ENCODE data around the gene NRXN3. TPM values are rescaled to one million over a fixed set of nuclear protein-coding genes. Genes with fewer than 3 reads are reported as not detected.

NRXN3 gene
- total RNA-seq, 1 experiment from 2014 or later = not detected

DNA sequence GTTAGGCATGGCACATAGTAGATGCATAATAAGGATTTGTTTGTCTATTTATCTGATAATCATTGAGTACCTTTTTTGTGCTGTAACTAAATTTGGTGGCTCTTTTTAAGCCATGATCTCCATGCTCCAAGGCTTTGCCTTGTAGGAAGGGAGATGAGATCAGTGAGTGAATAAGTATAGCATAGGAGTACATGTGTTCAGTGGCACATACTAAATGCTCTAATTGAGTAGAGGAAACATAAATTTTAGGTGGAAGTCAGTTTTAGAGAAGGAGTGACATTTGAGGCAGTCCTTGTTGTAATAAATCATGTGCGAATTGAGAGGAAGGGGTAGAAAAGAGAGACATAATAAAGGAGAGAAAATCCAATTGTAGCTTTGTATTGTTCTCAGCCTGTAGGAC is 482.6 kb downstream of the NRXN3 start:
- CTCF ChIA-PET = no interaction called here
- DNase-seq (ENCODE audit: low read depth, low spot score) = no peak
- Histone ChIP-seq H3K4me1 (ENCODE audit: control insufficient read depth, insufficient read depth, low read length) (no peaks in the 10 kb centered on the region), H3K9me3 (ENCODE audit: control insufficient read depth, insufficient read depth, low read depth, low read length) (no peaks in the 10 kb centered on the region), H3K36me3 (ENCODE audit: control insufficient read depth, insufficient read depth, low read length) (no peaks in the 10 kb centered on the region), H3K27ac (ENCODE audit: low read length) (no peak overlapping the region), H3K4me3 (ENCODE audit: low read depth in 2 of 2, low read length in 2 of 2) (no peak overlapping the region), H3K27me3 (ENCODE audit: control insufficient read depth, insufficient read depth, low read length) (no peaks in the 10 kb centered on the region; the same call in 1 of the 2 replicates)
- in situ Hi-C loops (cut with HindIII; ENCODE audit: low pct_unique_long_range_greater_than_20kb, low sequenced_read_pairs) = no loop called here
- POLR2A ChIA-PET = no interaction called here
- TF ChIP-seq TCF7L2 (IDR thresholded peaks at IDR 0.05; ENCODE audit: low read depth, low read length) (no peak), POLR2AphosphoS5 (IDR thresholded peaks at IDR 0.05; ENCODE audit: low read depth, low read length) (no peak)
- TF ChIP-seq, protein P1, sequence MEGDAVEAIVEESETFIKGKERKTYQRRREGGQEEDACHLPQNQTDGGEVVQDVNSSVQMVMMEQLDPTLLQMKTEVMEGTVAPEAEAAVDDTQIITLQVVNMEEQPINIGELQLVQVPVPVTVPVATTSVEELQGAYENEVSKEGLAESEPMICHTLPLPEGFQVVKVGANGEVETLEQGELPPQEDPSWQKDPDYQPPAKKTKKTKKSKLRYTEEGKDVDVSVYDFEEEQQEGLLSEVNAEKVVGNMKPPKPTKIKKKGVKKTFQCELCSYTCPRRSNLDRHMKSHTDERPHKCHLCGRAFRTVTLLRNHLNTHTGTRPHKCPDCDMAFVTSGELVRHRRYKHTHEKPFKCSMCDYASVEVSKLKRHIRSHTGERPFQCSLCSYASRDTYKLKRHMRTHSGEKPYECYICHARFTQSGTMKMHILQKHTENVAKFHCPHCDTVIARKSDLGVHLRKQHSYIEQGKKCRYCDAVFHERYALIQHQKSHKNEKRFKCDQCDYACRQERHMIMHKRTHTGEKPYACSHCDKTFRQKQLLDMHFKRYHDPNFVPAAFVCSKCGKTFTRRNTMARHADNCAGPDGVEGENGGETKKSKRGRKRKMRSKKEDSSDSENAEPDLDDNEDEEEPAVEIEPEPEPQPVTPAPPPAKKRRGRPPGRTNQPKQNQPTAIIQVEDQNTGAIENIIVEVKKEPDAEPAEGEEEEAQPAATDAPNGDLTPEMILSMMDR (IDR thresholded peaks at IDR 0.05) = no peak
- intact Hi-C loops (cut with micrococcal nuclease; ENCODE audit: unreplicated experiment) = no loop called here
- ATAC-seq = no peak
- BruUV-seq (replicated peaks) = no TSS peak

GRCh38 chr14:78653173-78653572 is 483.0 kb downstream of the NRXN3 start:
- ChIA-PET POLR2A (no interaction called here), CTCF (no interaction called here)
- Histone ChIP-seq H3K36me3 (ENCODE audit: control insufficient read depth, insufficient read depth, low read length) (no peaks in the 10 kb centered on the region), H3K4me3 (ENCODE audit: low read depth in 2 of 2, low read length in 2 of 2) (no peak overlapping the region), H3K9me3 (ENCODE audit: control insufficient read depth, insufficient read depth, low read depth, low read length) (no peaks in the 10 kb centered on the region), H3K27me3 (ENCODE audit: control insufficient read depth, insufficient read depth, low read length) (no peaks in the 10 kb centered on the region; the same call in 1 of the 2 replicates), H3K4me1 (ENCODE audit: control insufficient read depth, insufficient read depth, low read length) (no peaks in the 10 kb centered on the region), H3K27ac (ENCODE audit: low read length) (no peak overlapping the region)
- TF ChIP-seq SIN3A (IDR thresholded peaks at IDR 0.05; ENCODE audit: borderline replicate concordance, insufficient read depth, low read depth, low read length) (no peak), TCF7L2 (IDR thresholded peaks at IDR 0.05; ENCODE audit: low read depth, low read length) (no peak), POLR2AphosphoS5 (IDR thresholded peaks at IDR 0.05; ENCODE audit: low read depth, low read length) (no peak)
- TF ChIP-seq, protein P2, sequence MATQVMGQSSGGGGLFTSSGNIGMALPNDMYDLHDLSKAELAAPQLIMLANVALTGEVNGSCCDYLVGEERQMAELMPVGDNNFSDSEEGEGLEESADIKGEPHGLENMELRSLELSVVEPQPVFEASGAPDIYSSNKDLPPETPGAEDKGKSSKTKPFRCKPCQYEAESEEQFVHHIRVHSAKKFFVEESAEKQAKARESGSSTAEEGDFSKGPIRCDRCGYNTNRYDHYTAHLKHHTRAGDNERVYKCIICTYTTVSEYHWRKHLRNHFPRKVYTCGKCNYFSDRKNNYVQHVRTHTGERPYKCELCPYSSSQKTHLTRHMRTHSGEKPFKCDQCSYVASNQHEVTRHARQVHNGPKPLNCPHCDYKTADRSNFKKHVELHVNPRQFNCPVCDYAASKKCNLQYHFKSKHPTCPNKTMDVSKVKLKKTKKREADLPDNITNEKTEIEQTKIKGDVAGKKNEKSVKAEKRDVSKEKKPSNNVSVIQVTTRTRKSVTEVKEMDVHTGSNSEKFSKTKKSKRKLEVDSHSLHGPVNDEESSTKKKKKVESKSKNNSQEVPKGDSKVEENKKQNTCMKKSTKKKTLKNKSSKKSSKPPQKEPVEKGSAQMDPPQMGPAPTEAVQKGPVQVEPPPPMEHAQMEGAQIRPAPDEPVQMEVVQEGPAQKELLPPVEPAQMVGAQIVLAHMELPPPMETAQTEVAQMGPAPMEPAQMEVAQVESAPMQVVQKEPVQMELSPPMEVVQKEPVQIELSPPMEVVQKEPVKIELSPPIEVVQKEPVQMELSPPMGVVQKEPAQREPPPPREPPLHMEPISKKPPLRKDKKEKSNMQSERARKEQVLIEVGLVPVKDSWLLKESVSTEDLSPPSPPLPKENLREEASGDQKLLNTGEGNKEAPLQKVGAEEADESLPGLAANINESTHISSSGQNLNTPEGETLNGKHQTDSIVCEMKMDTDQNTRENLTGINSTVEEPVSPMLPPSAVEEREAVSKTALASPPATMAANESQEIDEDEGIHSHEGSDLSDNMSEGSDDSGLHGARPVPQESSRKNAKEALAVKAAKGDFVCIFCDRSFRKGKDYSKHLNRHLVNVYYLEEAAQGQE (IDR thresholded peaks at IDR 0.05; ENCODE audit: insufficient read depth in 1 of 2, low read depth in 2 of 2, low read length in 1 of 2) = no peak
- TF ChIP-seq, protein P1 (IDR thresholded peaks at IDR 0.05) = no peak
- ATAC-seq = no peak
- intact Hi-C loops (cut with micrococcal nuclease; ENCODE audit: unreplicated experiment) (no loop called here), in situ Hi-C loops (cut with HindIII; ENCODE audit: low pct_unique_long_range_greater_than_20kb, low sequenced_read_pairs) (no loop called here)
- DNase-seq (ENCODE audit: low read depth, low spot score) = no peak
- BruUV-seq (replicated peaks) = no TSS peak

Measured in Panc1 (cell line).